ENCODE data around the gene NARF.
"Not testable (repeated sequence)": the region's sequence is repeated elsewhere in the genome, so short reads cannot be mapped to it uniquely, and the experiment has no call there.

The NARF gene

DNA sequence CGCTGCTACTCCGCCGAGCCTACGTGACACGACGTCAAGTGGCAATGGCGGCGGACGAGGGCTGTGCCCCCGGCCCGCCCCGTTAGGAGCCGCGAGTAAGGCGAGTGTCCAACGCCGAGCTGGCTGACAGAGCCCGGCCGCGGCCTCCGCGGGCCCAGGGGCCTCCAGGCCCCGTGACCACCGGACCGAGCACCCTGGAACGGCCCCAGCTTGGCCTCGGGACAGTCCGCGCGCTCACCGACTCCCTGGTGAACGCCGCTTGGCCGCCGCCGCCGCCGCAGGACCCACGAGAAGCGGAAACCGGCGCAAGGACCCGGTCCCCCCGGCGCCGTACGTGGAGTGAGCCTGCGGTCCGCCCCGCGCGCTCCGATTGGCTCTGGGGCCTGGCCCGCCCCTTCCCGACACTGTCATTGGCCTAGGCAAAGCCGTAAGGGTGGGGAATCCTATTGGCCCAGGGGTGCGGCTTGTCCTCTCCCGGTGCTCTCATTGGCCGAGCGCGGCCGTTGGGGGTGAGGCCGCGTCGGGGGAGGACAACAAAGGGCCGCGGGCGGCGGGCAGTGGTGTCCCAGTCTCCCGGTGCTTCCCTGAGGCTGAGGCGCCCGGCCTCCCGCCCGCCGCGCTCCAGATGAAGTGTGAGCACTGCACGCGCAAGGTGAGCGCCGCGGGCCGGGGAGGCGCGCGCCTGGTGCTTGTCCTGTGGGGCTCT is at the start of gene NARF:
Gene NARF, plus strand, starts transcription at position 563 of the 706 bp plus-strand sequence. Its CDS starts 63 bp downstream, at position 626.
- DNase-seq, result peak; percentile 96

DNA sequence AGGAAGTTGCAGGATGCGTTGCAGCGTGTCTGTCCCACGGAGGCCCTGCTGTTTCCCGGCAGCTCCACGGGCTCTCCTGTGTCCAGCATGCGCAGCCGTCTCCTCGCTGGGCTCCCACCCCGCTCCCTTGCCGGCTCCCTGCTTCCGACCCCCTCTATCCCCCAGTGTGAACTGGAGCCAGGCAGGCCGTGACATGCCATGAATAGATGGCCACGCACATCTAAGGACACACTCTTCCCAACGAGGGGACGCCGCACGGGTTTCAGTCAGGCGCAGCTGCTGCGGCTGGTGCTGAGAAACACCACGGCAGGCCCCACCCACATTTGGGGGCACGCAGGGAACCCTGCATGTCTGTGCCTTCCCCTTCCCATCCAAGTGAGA is 49.6 kb upstream of the NARF start:
- no peak for DNase-seq

- DNase-seq, result no peak
Measured at GRCh38 chr17:82410014-82410716, 48.4 kb upstream of the NARF start.

DNA sequence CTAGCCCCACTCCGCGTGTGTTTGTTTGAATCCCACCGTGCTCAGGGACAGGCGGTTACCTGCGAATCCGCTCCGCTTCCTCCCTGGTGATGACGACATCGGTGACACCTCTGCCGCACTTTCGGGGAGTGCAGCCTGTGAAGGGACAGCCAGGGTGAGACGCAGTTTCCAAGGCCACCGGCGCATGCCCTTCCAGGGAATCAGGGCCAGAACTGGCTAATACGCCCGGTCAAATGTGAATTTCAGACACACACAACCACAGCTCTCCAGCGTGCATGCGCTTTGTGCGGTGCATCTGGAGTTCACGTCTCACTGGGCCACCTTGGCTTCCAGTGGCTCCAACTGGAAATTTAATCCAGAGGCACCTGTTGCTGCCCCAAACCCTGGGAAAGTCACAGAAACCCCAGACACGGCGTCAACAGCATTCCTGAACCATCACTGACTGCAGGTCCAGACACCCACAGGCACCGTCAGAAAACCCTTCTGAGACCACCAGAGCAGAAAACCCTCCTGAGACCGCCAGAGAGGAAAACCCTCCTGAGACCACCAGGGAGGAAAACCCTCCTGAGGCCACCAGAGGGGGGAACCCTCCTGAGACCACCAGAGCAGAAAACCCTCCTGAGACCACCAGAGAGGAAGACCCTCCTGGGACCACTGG is 47.0 kb upstream of the NARF start:
- no peak for DNase-seq

- DNase-seq, result not testable (repeated sequence)
Measured at GRCh38 chr17:82412081-82412480, 46.5 kb upstream of the NARF start.

DNA sequence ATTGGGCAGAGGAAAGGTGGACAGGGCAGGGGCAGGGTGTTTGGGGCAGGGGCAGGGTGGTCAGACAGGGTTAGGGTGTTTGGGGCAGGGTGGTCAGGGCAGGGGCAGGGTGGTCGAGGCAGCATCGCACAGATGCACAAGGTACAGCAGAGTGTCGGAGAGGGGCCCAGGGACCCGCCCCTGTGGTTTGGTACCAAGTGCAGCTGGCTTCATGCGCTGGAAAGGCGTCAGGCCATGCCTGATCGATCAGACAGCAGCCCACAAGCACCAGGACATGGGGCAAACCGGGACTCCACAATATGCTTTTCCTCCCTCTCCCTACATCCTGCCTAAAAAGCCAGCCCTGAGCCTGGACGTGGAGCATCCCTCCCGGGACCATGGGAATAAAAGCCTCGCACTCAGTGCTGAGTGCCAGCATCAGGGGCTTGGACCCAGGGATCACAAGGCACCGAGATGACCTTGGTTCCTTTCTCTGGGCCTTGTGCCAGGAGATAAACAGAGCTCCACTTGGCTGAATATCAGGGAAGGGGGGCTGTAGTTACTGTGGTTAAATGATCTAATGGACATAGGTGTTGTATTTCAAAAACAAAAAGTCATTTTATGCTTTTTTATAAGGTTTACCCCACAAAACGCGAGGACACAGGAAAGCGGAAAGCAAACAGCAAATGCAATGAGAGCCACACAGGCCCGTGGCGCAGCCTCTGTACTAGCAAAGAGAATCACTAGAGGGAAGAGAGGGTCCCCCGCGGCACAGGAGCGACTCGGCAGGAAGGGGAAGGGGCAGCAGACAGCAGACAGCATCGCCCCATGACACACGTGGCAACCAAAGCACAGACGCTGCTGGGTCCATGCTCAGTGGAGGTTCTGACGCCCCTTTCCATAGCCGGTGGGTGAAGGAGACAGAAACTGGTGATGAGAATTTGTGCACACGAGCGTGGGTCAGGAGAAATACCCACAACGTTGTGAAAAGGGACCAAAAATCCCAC is 45.7 kb upstream of the NARF start:
- DNase-seq, result no peak

- peak; percentile 78 for DNase-seq
Measured at GRCh38 chr17:82414548-82415281, 43.8 kb upstream of the NARF start.

GRCh38 chr17:82415336-82415735 is 43.2 kb upstream of the NARF start:
- no peak for DNase-seq

- DNase-seq, result no peak
Measured at GRCh38 chr17:82415786-82416185, 42.8 kb upstream of the NARF start.

GRCh38 chr17:82416264-82416663 is 42.3 kb upstream of the NARF start:
- no peak for DNase-seq

- no peak for DNase-seq
Measured at GRCh38 chr17:82416771-82417170, 41.8 kb upstream of the NARF start.

DNA sequence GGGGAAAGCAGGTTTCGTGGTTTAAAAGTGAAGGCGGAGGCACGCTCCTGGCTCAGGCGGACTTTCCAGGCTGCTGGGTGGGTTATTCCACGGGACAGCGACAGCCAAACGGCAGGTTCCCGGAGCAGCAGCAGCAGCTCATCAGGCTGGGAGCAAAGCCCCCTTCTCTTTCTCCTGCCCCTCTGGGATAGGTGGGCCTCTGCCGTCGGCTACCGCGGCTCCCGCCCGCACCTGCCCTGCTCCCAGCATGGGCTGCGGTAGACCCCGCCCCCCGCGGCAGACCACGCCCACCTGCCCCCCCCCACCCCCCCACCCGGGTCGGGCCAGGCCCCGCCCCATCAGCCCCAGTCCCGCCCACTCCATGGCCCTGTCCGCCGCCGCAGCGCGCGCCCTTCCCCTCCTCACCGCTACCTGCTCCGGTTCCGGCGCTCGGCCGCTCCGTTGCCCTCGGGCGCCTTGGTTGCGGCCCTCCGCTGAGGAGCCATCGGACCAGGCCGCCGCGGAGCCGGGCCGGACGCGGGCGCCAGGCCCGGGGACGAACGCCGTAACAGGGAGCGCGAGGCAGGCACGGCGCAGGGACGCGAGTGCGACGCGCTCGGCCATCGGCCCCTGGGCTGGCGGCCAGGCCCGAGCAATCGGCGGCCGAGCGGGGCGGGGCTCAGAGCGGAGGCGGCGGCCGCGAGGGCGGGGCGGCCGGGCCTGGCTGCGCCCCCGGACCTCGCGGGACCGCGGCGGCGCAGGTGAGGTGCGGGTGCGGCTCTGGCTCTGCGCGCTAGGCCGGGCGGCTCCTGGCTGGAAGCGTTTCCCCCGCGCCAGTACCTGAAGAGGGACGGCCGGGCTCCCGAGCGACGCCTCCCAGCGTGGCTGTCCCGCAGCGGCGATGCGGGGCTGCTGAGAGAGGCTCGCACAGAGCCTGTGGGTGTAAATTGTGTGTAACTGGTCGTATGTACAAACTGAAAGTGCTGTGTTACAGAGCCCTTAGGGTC is 40.2 kb upstream of the NARF start, which contains the start of the genes HEXD and OGFOD3:
Gene HEXD, plus strand, starts transcription at position 347 of the 986 bp plus-strand sequence. CDS start 1,453 bp downstream, outside the sequence.
Gene OGFOD3, minus strand, starts transcription at position 586 of the 986 bp plus-strand sequence. Its CDS starts 101 bp downstream, at position 485.
- DNase-seq, result peak; percentile 86

DNA sequence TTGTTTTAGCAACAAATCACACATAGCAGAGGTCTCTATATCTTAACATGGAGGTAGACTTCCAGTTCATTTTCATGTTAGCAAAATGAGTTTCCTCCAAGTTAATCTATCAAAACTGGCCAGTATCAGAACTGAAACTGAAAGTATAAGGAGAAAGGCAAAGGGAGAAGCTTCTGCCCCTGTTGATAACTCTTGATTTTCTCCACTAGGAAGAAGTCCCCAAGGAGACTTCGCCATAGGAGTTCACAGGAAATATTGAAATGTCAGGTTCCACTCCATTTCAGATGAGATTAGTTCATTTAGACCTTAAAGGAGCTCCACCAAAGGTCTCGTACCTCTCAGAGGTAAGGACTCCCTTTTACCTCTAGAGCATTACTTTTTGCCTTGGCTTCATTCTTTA is 39.0 kb upstream of the NARF start:
- DNase-seq, result no peak

DNA sequence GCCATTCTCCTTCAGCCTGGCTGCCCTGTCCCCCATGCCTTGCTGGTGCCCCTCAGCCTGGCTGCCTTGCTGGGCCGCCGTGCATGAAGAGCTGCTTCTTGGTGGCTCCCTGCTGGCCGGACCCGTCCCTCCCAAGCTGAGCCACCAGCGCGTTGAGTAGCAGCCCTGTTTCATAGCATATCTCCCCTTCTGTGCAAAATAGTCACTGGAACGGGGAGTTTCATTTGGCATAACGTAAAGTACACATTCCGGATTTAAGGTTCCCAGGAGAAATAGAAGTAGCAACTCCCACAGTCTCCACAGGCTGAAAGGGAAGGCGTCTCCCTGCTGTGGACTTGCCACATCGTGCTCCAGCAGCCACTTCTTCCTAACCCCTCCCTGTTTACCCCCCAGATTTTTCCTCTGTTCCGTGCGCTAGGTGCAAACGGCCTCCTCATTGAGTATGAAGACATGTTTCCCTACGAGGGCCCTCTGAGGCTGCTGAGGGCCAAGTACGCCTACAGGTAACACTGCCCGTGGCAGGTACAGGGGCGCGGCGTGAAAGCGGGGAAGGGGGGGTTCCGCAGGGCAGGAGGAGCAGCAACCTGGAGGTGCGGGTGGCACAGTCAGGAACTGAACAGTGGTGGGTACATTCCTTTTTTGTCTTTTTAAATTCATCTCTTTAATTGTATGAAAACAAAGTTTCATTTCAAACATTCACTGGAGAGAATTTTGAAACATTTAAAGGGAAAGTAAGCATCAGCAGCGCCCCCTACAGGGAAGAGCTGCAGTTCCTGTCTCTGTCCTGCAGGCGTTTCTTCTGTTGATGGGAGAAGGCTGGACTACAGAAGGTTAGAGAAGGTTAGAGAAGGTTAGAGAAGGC is 34.3 kb upstream of the NARF start:
- DNase-seq, result peak; percentile 65

DNA sequence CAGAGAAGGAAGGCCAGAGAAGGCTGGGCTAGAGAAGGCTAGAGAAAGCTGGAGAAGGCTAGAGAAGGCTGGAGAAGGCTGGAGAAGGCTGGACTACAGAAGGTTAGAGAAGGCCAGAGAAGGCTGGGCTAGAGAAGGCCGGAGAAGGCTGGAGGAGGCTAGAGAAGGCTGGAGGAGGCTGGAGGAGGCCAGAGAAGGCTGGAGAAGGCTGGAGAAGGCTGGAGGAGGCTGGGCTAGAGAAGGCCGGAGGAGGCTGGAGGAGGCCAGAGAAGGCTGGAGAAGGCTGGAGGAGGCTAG is 33.7 kb upstream of the NARF start:
- DNase-seq, result no peak

DNA sequence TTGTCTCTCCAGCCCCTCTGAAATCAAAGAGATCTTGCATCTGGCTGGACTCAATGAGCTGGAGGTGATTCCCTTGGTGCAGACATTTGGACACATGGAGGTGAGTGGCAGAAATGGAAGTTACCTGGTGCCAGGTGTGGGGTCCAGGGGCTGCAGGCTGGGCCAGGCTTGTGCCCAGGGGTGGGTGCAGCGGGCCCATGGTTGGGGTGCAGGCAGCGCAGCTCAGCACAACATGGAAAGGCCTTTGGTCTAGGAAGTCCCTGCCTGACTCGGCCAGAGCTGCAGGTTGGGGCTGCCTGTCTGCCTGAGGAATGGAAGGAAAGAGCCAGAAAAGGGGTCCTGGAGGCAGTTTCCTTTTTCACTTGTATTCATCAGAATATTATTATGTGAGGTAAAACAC is 30.0 kb upstream of the NARF start:
- no peak for DNase-seq

GRCh38 chr17:82429824-82430223 is 28.7 kb upstream of the NARF start:
- DNase-seq, result no peak

- no peak for DNase-seq
Measured at GRCh38 chr17:82432017-82432416, 26.5 kb upstream of the NARF start.

GRCh38 chr17:82433560-82434215 is 24.9 kb upstream of the NARF start:
- no peak for DNase-seq

Measured in activated naive CD4-positive, alpha-beta T cell treated with Interleukin-2 at 50 U/mL for 16 hours (primary cell).